Cardiac muscle cell (in vitro differentiated cells and primary cell): ENCODE measurements around the gene F13A1. TPM values are rescaled to one million over a fixed set of nuclear protein-coding genes. Genes with fewer than 3 reads are reported as not detected.

ENCODE experiments used
- DNase-seq, 2 donors: peaks; one replicate each; pipeline versions ENCODE4 v3.0.0 to v3.0.0-alpha.2; 2010 to 2017; ENCODE audit warnings: low read depth in 1 of 2, low spot score in 1 of 2
- H3K27ac ChIP-seq: fragments of 200-600 bp; sonication (generic); 2 replicates; pipeline ENCODE4 v1.5.1; 2016
- H3K27me3 ChIP-seq: fragments of 200-600 bp; sonication (generic); 2 replicates; pipeline ENCODE4 v1.6.0; 2016; ENCODE audit warnings: control low read depth
- H3K36me3 ChIP-seq: fragments of 200-600 bp; sonication (generic); 2 replicates; pipeline ENCODE4 v1.5.1; 2016; ENCODE audit warnings: control low read depth
- H3K4me1 ChIP-seq: fragments of 200-600 bp; sonication (generic); 2 replicates; pipeline ENCODE4 v1.8.1; 2017; ENCODE audit warnings: low read depth, mild to moderate bottlenecking, mixed run types
- H3K4me3 ChIP-seq: fragments of 200-600 bp; sonication (generic); 2 replicates; pipeline ENCODE4 v1.5.1; 2016; ENCODE audit warnings: mild to moderate bottlenecking
- H3K9me3 ChIP-seq: fragments of 200-600 bp; sonication (generic); 2 replicates; pipeline ENCODE4 v1.5.1; 2017; ENCODE audit warnings: low read depth, mild to moderate bottlenecking, control low read depth
- polyA plus RNA-seq: library from polyadenylated mRNA; unstranded; fragments of >200 nt; fragmentation: Nextera tagmentation; extraction: Ambion mirVana; gene quantifications from 2 replicates; pipeline ENCODE4 v1.2.1, GENCODE V29; 2016
- total RNA-seq: library from RNA; depleted of rRNA; stranded (reverse); fragments of >200 nt; gene quantifications from 2 replicates; pipeline ENCODE4 v1.2.3, GENCODE V29; 2016
- TF ChIP-seq, protein P1 (sequence below): IDR thresholded peaks from 2 replicates; pipeline ENCODE4 v1.5.1; 2012; ENCODE audit warnings: low read depth, mild to moderate bottlenecking, low read length

Gene F13A1
- total and polyA plus RNA-seq, 2 experiments from 2014 or later = 1.0 to 2.4 TPM

DNA sequence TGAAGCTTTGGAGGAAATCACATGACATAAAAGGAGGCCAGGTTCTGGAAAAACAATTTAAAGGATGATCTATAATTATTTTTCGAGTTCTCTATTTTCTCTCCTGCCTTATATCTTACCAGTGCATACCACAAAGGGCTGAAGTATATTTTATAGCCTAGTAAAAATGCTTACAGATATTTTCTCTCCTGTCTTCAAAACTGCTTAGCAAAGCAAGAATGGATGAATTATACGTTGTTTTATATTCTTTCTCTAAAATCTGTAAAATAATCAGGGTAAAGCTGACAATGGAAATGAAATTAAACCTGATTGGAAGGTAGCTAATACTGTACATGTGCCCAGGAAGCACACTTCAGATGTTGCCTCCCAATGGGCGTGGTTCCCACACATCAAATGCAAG lies 123.7 kb downstream of the F13A1 start:
- Histone ChIP-seq H3K27ac (no peak overlapping the region), H3K4me3 (no peak overlapping the region), H3K4me1 (no peaks in the 10 kb centered on the region), H3K27me3 (no peaks in the 10 kb centered on the region), H3K36me3 (no peaks in the 10 kb centered on the region), H3K9me3 (no peaks in the 10 kb centered on the region)
- DNase-seq = no peak
- TF ChIP-seq, protein P1, sequence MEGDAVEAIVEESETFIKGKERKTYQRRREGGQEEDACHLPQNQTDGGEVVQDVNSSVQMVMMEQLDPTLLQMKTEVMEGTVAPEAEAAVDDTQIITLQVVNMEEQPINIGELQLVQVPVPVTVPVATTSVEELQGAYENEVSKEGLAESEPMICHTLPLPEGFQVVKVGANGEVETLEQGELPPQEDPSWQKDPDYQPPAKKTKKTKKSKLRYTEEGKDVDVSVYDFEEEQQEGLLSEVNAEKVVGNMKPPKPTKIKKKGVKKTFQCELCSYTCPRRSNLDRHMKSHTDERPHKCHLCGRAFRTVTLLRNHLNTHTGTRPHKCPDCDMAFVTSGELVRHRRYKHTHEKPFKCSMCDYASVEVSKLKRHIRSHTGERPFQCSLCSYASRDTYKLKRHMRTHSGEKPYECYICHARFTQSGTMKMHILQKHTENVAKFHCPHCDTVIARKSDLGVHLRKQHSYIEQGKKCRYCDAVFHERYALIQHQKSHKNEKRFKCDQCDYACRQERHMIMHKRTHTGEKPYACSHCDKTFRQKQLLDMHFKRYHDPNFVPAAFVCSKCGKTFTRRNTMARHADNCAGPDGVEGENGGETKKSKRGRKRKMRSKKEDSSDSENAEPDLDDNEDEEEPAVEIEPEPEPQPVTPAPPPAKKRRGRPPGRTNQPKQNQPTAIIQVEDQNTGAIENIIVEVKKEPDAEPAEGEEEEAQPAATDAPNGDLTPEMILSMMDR = no peak

DNA sequence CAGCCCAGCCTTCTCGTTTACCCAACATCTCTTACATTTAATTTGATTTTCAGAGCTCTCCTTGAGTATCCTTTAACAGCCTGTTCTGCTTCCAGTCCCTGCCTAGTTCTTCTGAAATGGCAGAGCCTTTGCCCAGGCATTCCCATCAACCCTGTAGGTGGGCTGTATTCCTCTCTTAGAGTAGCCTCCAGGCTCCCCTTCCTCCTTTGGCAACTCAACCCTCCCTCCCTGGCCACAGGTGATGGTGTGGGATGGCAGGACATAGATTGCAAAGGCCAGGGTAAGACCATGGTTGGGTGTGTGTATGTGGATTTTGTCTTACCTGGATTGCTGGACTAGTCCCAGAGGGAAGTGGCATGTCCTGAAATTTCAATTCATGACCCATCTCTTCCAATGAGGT lies 125.4 kb downstream of the F13A1 start:
- no peaks in the 10 kb centered on the region for H3K4me1 ChIP-seq
- DNase-seq = no peak
- no peak overlapping the region for H3K4me3 ChIP-seq
- H3K27me3 ChIP-seq = no peaks in the 10 kb centered on the region
- H3K9me3 ChIP-seq = no peaks in the 10 kb centered on the region
- TF ChIP-seq, protein P1 = no peak
- no peak overlapping the region for H3K27ac ChIP-seq
- H3K36me3 ChIP-seq = no peaks in the 10 kb centered on the region

- no peak overlapping the region for H3K4me3 ChIP-seq
- H3K27me3 ChIP-seq = no peaks in the 10 kb centered on the region
- no peak for DNase-seq
- H3K9me3 ChIP-seq = no peaks in the 10 kb centered on the region
- no peaks in the 10 kb centered on the region for H3K4me1 ChIP-seq
- no peak overlapping the region for H3K27ac ChIP-seq
- H3K36me3 ChIP-seq = no peaks in the 10 kb centered on the region
- TF ChIP-seq, protein P1 = no peak
Observed at GRCh38 chr6:6193221-6193745, 127.2 kb downstream of the F13A1 start.

DNA sequence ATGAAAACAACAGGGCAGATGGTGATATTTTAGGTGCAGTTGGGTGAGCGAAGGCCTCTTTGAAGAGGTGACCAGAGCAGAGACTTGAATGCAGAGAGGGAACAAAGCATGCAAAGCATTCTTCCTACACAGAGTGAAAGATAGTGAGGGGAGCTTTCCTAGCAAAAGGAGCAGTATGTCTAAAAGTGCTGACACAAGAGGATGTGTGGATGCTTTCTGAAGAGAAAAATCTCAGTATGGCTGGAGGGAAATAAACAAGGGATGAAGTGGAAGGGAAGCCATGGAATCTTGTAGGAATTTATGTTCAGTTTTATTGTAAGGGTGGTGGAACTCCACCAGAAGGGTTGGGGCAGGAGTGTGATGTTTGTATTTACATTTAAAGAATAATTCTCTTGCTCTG lies 128.6 kb downstream of the F13A1 start:
- TF ChIP-seq, protein P1 = no peak
- no peak for DNase-seq
- H3K4me3 ChIP-seq = no peak overlapping the region
- H3K9me3 ChIP-seq = no peaks in the 10 kb centered on the region
- no peak overlapping the region for H3K27ac ChIP-seq
- no peaks in the 10 kb centered on the region for H3K4me1 ChIP-seq
- no peaks in the 10 kb centered on the region for H3K27me3 ChIP-seq
- no peaks in the 10 kb centered on the region for H3K36me3 ChIP-seq

- no peaks in the 10 kb centered on the region for H3K27me3 ChIP-seq
- H3K4me3 ChIP-seq = no peak overlapping the region
- H3K9me3 ChIP-seq = no peaks in the 10 kb centered on the region
- H3K4me1 ChIP-seq = no peaks in the 10 kb centered on the region
- no peaks in the 10 kb centered on the region for H3K36me3 ChIP-seq
- TF ChIP-seq, protein P1 = no peak
- H3K27ac ChIP-seq = no peak overlapping the region
- DNase-seq = peak in 1 of 2 donors; percentile 43
Observed at GRCh38 chr6:6191476-6191875, 129.0 kb downstream of the F13A1 start.

GRCh38 chr6:6180684-6181083 lies 139.8 kb downstream of the F13A1 start:
- no peaks in the 10 kb centered on the region for H3K27me3 ChIP-seq
- no peak overlapping the region for H3K27ac ChIP-seq
- H3K4me1 ChIP-seq = no peaks in the 10 kb centered on the region
- H3K9me3 ChIP-seq = no peaks in the 10 kb centered on the region
- H3K36me3 ChIP-seq = no peaks in the 10 kb centered on the region
- no peak for DNase-seq
- H3K4me3 ChIP-seq = no peak overlapping the region
- TF ChIP-seq, protein P1 = no peak
